GM13977 (cell line): ENCODE measurements around the gene PTGFRN.

ENCODE experiments used
- DNase-seq: peaks from one replicate; pipeline ENCODE4 v3.0.0; 2012; ENCODE audit warnings: low spot score
- CTCF ChIP-seq: IDR thresholded peaks from 2 replicates; pipeline ENCODE4 v1.5.1; 2012; ENCODE audit warnings: mild to moderate bottlenecking, control low read depth; ENCODE audit not compliant: insufficient read depth; ENCODE audit errors: extremely low read depth, missing control alignments
- in situ Hi-C: fragments of 300-500 bp; cut with MboI; formaldehyde crosslinking; loops from one replicate; pipeline ENCODE4 v1.12.0; 2022; ENCODE audit warnings: low sequenced_read_pairs, low pct_unique_long_range_greater_than_20kb, mixed read lengths, inconsistent platforms; ENCODE audit not compliant: unreplicated experiment

The PTGFRN gene

DNA sequence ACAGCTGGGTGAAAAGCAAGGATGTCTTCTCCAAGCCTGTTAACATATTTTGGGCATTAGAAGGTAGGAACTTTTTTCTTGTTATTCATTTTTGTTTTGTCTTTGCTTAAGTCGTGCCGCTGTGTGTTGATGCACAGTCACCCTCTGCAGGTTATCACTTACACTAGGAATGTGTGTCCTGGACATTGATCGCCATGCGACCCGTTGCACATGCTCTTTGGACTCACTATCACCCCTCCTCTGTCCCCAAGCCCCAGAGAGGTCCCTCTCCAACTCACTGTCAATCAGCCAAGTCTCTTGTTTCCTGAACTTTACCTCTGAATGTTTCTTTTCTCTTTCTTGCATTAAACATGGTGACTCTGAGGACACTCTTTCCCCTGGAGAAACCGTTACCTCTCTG, 51.9 kb downstream of the PTGFRN start:
- DNase-seq, result no peak
- in situ Hi-C loops, result no loop called here
- no peak for TF ChIP-seq CTCF

GRCh38 chr1:116962987-116963639, 53.4 kb downstream of the PTGFRN start:
- DNase-seq, result no peak
- no peak for TF ChIP-seq CTCF
- in situ Hi-C loops, result no loop called here

DNA sequence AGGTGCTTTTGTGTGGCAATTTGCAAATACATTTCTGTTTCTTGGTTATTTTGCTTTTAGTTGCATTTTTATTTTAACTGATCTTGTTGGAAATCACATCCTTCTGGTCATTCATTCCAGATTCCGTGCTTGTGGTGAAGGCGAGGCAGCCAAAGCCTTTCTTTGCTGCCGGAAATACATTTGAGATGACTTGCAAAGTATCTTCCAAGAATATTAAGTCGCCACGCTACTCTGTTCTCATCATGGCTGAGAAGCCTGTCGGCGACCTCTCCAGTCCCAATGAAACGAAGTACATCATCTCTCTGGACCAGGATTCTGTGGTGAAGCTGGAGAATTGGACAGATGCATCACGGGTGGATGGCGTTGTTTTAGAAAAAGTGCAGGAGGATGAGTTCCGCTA, 57.1 kb downstream of the PTGFRN start:
- no peak for TF ChIP-seq CTCF
- DNase-seq, result no peak
- in situ Hi-C loops, result no loop called here

- in situ Hi-C loops, result no loop called here
- no peak for TF ChIP-seq CTCF
- no peak for DNase-seq
Observed at GRCh38 chr1:116968724-116969123, 59.0 kb downstream of the PTGFRN start.

DNA sequence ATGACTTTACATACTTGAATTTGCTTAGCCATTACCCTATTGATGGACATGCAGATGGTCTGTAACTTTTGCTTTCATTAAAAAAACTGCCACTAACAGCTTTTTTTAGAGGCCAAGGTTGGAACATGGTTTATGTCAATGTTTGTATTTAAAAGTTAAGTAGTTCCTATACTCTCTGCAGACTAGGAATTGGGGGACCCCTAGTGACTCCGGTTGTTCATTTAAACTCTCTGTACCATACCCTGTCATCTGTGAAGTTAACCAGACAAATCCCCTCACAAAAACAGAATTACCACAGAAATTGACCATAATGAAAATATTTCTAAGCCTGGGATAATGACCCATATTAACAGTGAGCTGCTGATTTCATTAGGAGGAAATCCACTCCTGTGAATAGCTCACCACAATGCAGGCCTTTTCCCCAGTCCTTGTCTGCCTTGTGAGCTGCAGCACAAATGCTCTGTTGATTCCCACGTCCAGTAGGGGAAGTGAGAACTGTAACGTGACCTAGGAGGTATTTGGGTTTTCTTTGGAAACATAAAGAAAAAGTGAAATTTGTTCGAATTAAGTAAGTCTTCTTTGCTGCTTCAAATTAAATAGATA, 61.6 kb downstream of the PTGFRN start:
- no peak for DNase-seq
- in situ Hi-C loops, result no loop called here
- no peak for TF ChIP-seq CTCF

DNA sequence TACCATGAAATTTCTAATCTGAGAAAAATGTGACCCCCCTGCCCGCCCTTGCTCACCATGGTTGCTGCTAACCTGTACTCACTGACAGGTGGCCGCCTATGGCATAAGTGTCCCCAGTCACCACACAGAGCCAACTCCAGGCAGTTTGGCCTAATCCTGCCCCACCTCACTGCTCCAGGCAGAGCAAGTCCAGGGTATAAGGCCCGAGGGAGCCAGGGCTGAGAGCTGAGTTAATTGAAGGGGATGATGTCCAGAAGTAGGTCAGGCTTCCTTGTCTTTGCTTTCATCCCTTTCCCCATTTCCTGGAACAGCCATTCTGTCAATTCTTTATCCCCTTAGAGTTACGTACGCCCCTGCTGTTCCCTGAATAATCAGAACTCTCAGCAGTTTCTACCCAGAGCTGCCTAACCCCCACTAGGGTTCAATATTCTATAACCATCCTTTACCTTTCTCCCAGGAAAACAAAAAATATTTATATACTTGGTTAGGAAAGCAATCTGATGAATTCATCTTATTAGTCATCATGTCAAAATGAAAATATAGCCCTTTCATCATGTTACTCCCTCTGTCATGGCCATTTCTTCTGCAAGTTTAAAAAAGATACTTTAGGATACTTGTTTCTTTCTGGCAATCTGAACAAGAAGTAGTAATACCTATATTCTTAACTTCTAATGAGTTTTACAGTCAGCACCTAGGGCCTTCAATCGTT, 62.4 kb downstream of the PTGFRN start:
- in situ Hi-C loops, result no loop called here
- no peak for TF ChIP-seq CTCF
- DNase-seq, result no peak
